ENCODE results near the gene COL4A4.

GRCh38 chr2:227118353-227118752 is 45.7 kb downstream of the COL4A4 start:
- no peak for TF ChIP-seq POLR2A (IDR thresholded peaks at IDR 0.05)
- no peak for TF ChIP-seq CTCF (IDR thresholded peaks at IDR 0.05)

All from Peyer's patch (tissue), 4 donors.